ENCODE data around the gene STING1.

The STING1 gene

GRCh38 chr5:139459451-139459934, 23.1 kb downstream of the STING1 start:
- Mint-ChIP-seq H3K4me1 (peaks cover 19% of the 10 kb centered on the region), H3K27ac (peak overlapping the region; percentile 34), H3K36me3 (no peaks in the 10 kb centered on the region), H3K27me3 (no peaks in the 10 kb centered on the region), H3K9me3 (no peaks in the 10 kb centered on the region), H3K4me3 (no peak overlapping the region)
- ATAC-seq, result peak; percentile 43

GRCh38 chr5:139458580-139459407, 23.8 kb downstream of the STING1 start:
- Mint-ChIP-seq H3K27ac (peak overlapping the region; percentile 34), H3K4me1 (peaks cover 26% of the 10 kb centered on the region), H3K9me3 (peaks cover 5% of the 10 kb centered on the region), H3K36me3 (no peaks in the 10 kb centered on the region), H3K27me3 (no peaks in the 10 kb centered on the region), H3K4me3 (no peak overlapping the region)
- peak; percentile 80 for ATAC-seq

GRCh38 chr5:139457653-139458306, 24.8 kb downstream of the STING1 start:
- no peaks in the 10 kb centered on the region for H3K27me3 Mint-ChIP-seq
- peaks cover 8% of the 10 kb centered on the region for H3K9me3 Mint-ChIP-seq
- H3K4me1 Mint-ChIP-seq, result peaks cover 30% of the 10 kb centered on the region
- peak overlapping the region; percentile 51 for H3K27ac Mint-ChIP-seq
- H3K4me3 Mint-ChIP-seq, result no peak overlapping the region
- no peak for ATAC-seq
- H3K36me3 Mint-ChIP-seq, result no peaks in the 10 kb centered on the region

- H3K27ac Mint-ChIP-seq, result peak overlapping the region; percentile 51
- peaks cover 8% of the 10 kb centered on the region for H3K9me3 Mint-ChIP-seq
- ATAC-seq, result no peak
- no peak overlapping the region for H3K4me3 Mint-ChIP-seq
- H3K27me3 Mint-ChIP-seq, result no peaks in the 10 kb centered on the region
- H3K36me3 Mint-ChIP-seq, result no peaks in the 10 kb centered on the region
- peaks cover 30% of the 10 kb centered on the region for H3K4me1 Mint-ChIP-seq
Observed at GRCh38 chr5:139457241-139457640, 25.3 kb downstream of the STING1 start.

GRCh38 chr5:139456776-139457175, 25.8 kb downstream of the STING1 start:
- H3K27me3 Mint-ChIP-seq, result no peaks in the 10 kb centered on the region
- H3K4me3 Mint-ChIP-seq, result no peak overlapping the region
- H3K4me1 Mint-ChIP-seq, result peaks cover 30% of the 10 kb centered on the region
- H3K27ac Mint-ChIP-seq, result peak overlapping the region; percentile 51
- H3K36me3 Mint-ChIP-seq, result no peaks in the 10 kb centered on the region
- ATAC-seq, result no peak
- peaks cover 8% of the 10 kb centered on the region for H3K9me3 Mint-ChIP-seq

GRCh38 chr5:139454568-139455290, 27.8 kb downstream of the STING1 start:
- Mint-ChIP-seq H3K9me3 (peaks cover 8% of the 10 kb centered on the region), H3K27ac (peak overlapping the region; percentile 22), H3K36me3 (no peaks in the 10 kb centered on the region), H3K4me1 (peaks cover 26% of the 10 kb centered on the region), H3K27me3 (no peaks in the 10 kb centered on the region), H3K4me3 (no peak overlapping the region)
- no peak for ATAC-seq

- ATAC-seq, result peak; percentile 20
- no peaks in the 10 kb centered on the region for H3K27me3 Mint-ChIP-seq
- H3K36me3 Mint-ChIP-seq, result no peaks in the 10 kb centered on the region
- no peak overlapping the region for H3K4me3 Mint-ChIP-seq
- H3K4me1 Mint-ChIP-seq, result peaks cover 20% of the 10 kb centered on the region
- peaks cover 8% of the 10 kb centered on the region for H3K9me3 Mint-ChIP-seq
- H3K27ac Mint-ChIP-seq, result peak overlapping the region; percentile 22
Observed at GRCh38 chr5:139453683-139454567, 28.6 kb downstream of the STING1 start.

- Mint-ChIP-seq H3K27ac (no peak overlapping the region), H3K4me3 (no peak overlapping the region), H3K4me1 (peaks cover 33% of the 10 kb centered on the region), H3K36me3 (no peaks in the 10 kb centered on the region), H3K27me3 (no peaks in the 10 kb centered on the region), H3K9me3 (peaks cover 8% of the 10 kb centered on the region)
- ATAC-seq, result peak; percentile 21
Observed at GRCh38 chr5:139451878-139452660, 30.5 kb downstream of the STING1 start.

GRCh38 chr5:139451176-139451575, 31.4 kb downstream of the STING1 start:
- no peak overlapping the region for H3K4me3 Mint-ChIP-seq
- no peak overlapping the region for H3K27ac Mint-ChIP-seq
- ATAC-seq, result no peak
- H3K4me1 Mint-ChIP-seq, result peaks cover 42% of the 10 kb centered on the region
- H3K36me3 Mint-ChIP-seq, result no peaks in the 10 kb centered on the region
- H3K27me3 Mint-ChIP-seq, result no peaks in the 10 kb centered on the region
- H3K9me3 Mint-ChIP-seq, result peaks cover 8% of the 10 kb centered on the region

GRCh38 chr5:139446956-139447779, 35.4 kb downstream of the STING1 start:
- Mint-ChIP-seq H3K4me1 (peaks cover 32% of the 10 kb centered on the region), H3K4me3 (no peak overlapping the region), H3K27me3 (no peaks in the 10 kb centered on the region), H3K9me3 (no peaks in the 10 kb centered on the region), H3K27ac (peak overlapping the region; percentile 87), H3K36me3 (no peaks in the 10 kb centered on the region)
- peak; percentile 72 for ATAC-seq

- ATAC-seq, result no peak
- H3K4me3 Mint-ChIP-seq, result no peak overlapping the region
- H3K9me3 Mint-ChIP-seq, result no peaks in the 10 kb centered on the region
- no peaks in the 10 kb centered on the region for H3K36me3 Mint-ChIP-seq
- peak overlapping the region; percentile 87 for H3K27ac Mint-ChIP-seq
- no peaks in the 10 kb centered on the region for H3K27me3 Mint-ChIP-seq
- H3K4me1 Mint-ChIP-seq, result peaks cover 32% of the 10 kb centered on the region
Observed at GRCh38 chr5:139445325-139446170, 37.0 kb downstream of the STING1 start.

- peaks cover 38% of the 10 kb centered on the region for H3K4me1 Mint-ChIP-seq
- ATAC-seq, result no peak
- H3K27ac Mint-ChIP-seq, result no peak overlapping the region
- H3K27me3 Mint-ChIP-seq, result no peaks in the 10 kb centered on the region
- H3K4me3 Mint-ChIP-seq, result no peak overlapping the region
- H3K36me3 Mint-ChIP-seq, result no peaks in the 10 kb centered on the region
- H3K9me3 Mint-ChIP-seq, result no peaks in the 10 kb centered on the region
Observed at GRCh38 chr5:139443831-139444453, 38.6 kb downstream of the STING1 start.

Measured in stimulated activated memory B cell treated with anti-CD40 and anti-IgM and Interleukin-4, amounts not matched to agents 10 μg/mL and 1 μg/mL and 100 μg/mL, for 72 hours (primary cell).